Measurements from ENCODE around the gene ZNF500. TPM values are rescaled to one million over a fixed set of nuclear protein-coding genes. Genes with fewer than 3 reads are reported as not detected.

Gene ZNF500
- total and polyA plus RNA-seq, 2 donors (not counting 3 experiments of a cell fraction or from before 2014, with no cell fraction given) = 8.6 to 13.5 TPM

DNA sequence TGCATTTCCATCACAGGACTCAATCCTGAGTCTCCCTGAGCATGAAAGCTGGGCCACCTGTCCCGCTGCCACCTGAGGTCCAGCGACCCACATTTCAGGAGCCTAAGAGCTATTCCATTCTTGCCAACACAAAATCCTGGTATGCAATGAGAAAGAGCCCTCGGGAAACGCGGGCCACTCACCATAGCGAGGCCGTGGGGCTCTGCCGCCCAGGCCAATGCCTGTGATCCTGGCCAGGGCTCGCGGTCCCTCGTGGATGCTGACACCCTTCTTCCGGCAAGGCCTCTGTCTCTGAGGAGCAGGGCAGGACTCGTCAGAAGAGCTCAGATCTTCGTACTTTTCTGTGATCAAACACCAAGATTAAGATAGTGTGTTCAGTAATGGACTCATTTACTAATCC, 62.0 kb downstream of the ZNF500 start:
- FAIRE-seq (no peak), DNase-seq (ENCODE audit: low read depth, low spot score) (no peak)
- Histone ChIP-seq H3K9me1 (replicated peaks; ENCODE audit: control insufficient read depth, extremely low read depth, insufficient read depth, low read length) (no peaks in the 10 kb centered on the region), H2AFZ (ENCODE audit: low read depth, low read length) (no peak overlapping the region), H3K27me3 (ENCODE audit: control insufficient read depth in 2 of 2, insufficient read depth in 2 of 2, low read length in 2 of 2) (no peaks in the 10 kb centered on the region), H3K79me2 (ENCODE audit: control insufficient read depth, insufficient read depth, low read length) (no peaks in the 10 kb centered on the region), H3K36me3 (ENCODE audit: control insufficient read depth in 2 of 2, extremely low read depth in 1 of 2, insufficient read depth in 2 of 2, low read length in 2 of 2) (peaks cover 0 to 25% of the 10 kb centered on the region in 2 experiments), H3K9ac (replicated peaks; ENCODE audit: extremely low read depth, insufficient read depth, low read length) (no peak overlapping the region), H3K4me3 (replicated peaks in 1 of 3; ENCODE audit: insufficient read depth in 1 of 3, low read depth in 1 of 3, low read length in 3 of 3) (no peak overlapping the region), H3K9me3 (replicated peaks; ENCODE audit: control insufficient read depth, insufficient read depth, low read length) (no peaks in the 10 kb centered on the region), H3K27ac (ENCODE audit: insufficient read depth, low read depth, low read length) (no peak overlapping the region), H3K4me1 (ENCODE audit: control insufficient read depth, extremely low read depth, insufficient read depth, low read length) (no peaks in the 10 kb centered on the region), H4K20me1 (replicated peaks; ENCODE audit: control insufficient read depth, extremely low read depth, insufficient read depth, low read length) (no peaks in the 10 kb centered on the region), H3K4me2 (ENCODE audit: insufficient read depth, low read length) (no peak overlapping the region)
- POLR2A ChIA-PET = interaction anchor here (0.6 kb wide), 1 partner anchor 129 kb away, joined by 4 read pairs; no protein-coding TSS in a partner anchor
- CTCF ChIA-PET = interaction anchor here (0.7 kb wide), 1 partner anchor 55 kb away, joined by 3 read pairs; no protein-coding TSS in a partner anchor
- intact Hi-C loops (cut with micrococcal nuclease) (no loop called here), dilution Hi-C loops (cut with MboI; ENCODE audit: extremely low pct_ligation_motif_present, low sequenced_read_pairs) (no loop called here)
- BruUV-seq (replicated peaks) = no TSS peak
- no peak for TF ChIP-seq JUN (IDR thresholded peaks at IDR 0.05; ENCODE audit: borderline replicate concordance, insufficient read depth, insufficient read length, low read depth)
- no peak for TF ChIP-seq POLR2AphosphoS5 (IDR thresholded peaks at IDR 0.05; ENCODE audit: insufficient read depth, low read depth, low read length)
- no peak for TF ChIP-seq GATA2 (IDR thresholded peaks at IDR 0.05; ENCODE audit: insufficient read depth, insufficient read length, low read depth, low read length)
- no peak for TF ChIP-seq MYC (IDR thresholded peaks at IDR 0.05; ENCODE audit: low read depth, low read length)
- TF ChIP-seq EZH2 (IDR thresholded peaks at IDR 0.05; ENCODE audit: borderline replicate concordance, low read depth, low read length, severe bottlenecking) = no peak
- no peak for TF ChIP-seq MAX (IDR thresholded peaks at IDR 0.05; ENCODE audit: insufficient read depth, insufficient read length)
- TF ChIP-seq, protein P1, sequence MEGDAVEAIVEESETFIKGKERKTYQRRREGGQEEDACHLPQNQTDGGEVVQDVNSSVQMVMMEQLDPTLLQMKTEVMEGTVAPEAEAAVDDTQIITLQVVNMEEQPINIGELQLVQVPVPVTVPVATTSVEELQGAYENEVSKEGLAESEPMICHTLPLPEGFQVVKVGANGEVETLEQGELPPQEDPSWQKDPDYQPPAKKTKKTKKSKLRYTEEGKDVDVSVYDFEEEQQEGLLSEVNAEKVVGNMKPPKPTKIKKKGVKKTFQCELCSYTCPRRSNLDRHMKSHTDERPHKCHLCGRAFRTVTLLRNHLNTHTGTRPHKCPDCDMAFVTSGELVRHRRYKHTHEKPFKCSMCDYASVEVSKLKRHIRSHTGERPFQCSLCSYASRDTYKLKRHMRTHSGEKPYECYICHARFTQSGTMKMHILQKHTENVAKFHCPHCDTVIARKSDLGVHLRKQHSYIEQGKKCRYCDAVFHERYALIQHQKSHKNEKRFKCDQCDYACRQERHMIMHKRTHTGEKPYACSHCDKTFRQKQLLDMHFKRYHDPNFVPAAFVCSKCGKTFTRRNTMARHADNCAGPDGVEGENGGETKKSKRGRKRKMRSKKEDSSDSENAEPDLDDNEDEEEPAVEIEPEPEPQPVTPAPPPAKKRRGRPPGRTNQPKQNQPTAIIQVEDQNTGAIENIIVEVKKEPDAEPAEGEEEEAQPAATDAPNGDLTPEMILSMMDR (IDR thresholded peaks at IDR 0.05; ENCODE audit: extremely low read depth in 1 of 2, insufficient read depth in 1 of 2, low read depth in 1 of 2, low read length in 2 of 2) = no peak
- TF ChIP-seq FOS (IDR thresholded peaks at IDR 0.05; ENCODE audit: borderline replicate concordance, insufficient read depth, low read length) = no peak
- TF ChIP-seq POLR2A (IDR thresholded peaks at IDR 0.05; ENCODE audit: low read depth, low read length) = no peak
